OCI-M2 (cell line): ENCODE data around the gene ZBTB43.
"Not testable (repeated sequence)": the region's sequence is repeated elsewhere in the genome, so short reads cannot be mapped to it uniquely, and the experiment has no call there.

Source experiments
- DNase-seq: peaks from one replicate; lab custom pipeline; 2025; ENCODE audit not compliant: unreplicated experiment; lab: John Stamatoyannopoulos, UW

Gene ZBTB43

DNA sequence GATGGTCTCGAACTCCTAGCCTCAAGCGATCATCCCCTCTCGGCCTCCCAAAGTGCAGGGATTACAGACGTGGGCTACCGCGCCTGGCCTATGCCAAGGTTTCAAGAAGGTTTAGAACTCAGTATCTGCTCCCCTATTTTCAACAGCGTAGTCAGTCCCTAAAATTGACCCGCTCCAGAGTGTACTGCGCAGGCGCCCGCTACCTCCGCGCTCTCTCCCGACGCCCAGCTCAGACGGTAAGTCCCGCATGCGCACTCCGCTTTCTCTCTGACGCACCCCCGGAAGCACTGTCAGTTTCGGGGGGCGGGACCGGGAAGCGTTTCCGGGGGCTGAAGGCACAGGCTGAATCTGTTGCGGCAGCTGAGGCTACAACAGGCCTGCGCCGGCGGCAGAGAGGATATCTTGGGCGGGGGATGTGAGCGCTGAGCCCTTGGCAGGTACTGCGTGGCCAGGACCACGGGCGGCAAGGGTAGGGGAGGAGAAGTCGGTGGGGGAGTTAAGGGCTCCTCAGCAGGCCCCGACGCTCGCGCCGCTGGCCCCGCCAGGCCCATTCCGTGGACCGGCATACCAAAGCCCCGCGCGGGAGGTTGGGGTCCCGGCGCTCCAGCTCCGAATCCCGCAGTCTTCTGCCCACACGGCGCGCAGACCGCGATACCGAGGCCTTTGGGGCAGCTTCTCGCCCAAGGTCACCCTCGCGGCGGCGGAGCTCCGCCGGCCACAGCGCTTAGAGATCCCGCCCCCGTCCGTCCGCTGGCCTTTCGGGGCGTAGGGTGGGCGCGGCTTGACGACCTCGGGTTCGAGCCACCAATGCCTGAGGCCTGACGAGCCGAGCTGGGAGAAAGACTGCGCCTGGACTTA lies at the start of gene ZBTB43:
Gene ZBTB43 (plus strand): TSS at position 345 of the 858 bp plus-strand sequence. CDS start 27,470 bp downstream, outside the sequence.
- DNase-seq, result peak; percentile 25

DNA sequence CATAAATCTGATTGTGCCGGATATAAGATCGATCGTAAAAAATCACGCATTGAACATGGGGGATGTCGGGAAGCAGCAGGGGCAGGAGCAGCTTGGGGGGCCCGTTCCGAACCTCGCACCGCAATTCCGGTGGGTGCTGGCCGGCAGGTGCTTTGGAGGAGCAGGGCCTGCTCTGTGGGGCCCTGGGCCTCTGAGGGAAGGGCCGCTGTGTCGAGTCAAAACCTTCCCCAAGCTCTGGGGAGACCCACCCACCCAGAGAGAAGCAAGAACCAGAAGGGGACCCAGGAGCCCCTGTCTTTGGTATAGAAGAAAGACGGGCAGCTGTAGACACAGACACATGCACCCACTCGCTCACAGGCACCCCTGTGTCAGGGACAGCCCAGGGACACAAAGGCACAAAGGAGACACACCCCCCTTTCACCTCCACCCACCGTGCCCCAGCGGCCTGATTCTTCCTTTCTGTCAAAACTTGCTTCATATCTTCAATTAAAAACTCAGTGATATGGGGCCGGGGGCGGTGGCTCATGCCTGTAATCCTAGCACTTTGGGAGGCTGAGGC lies 49.4 kb upstream of the ZBTB43 start:
- no peak for DNase-seq

GRCh38 chr9:126756238-126756637 lies 48.6 kb upstream of the ZBTB43 start:
- no peak for DNase-seq

DNA sequence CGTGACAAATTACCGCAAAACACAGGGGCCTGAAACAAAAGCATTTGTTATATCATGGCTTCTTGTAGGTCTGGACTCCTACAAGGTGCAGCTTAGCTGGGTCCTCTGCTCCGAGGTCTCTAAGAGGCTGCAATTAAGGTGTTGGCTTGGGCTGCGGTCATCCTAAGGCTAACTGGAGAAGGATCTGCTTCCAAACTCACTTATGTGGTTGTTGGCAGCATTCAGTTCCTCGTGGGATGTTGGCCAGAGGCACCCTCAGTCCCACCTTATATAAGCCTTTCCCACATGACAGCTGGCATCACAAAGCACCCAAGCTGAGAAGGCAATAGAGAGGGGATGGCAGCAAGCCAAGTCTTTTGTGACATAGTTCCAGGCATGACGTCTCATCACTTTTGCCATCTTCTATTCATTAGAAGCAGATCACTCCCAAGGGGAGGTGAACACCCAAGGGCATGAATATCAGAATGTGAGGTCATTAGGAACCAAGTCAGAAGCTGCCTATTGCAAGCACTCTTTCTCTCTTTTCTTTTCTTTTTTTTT lies 47.9 kb upstream of the ZBTB43 start:
- DNase-seq, result no peak

DNA sequence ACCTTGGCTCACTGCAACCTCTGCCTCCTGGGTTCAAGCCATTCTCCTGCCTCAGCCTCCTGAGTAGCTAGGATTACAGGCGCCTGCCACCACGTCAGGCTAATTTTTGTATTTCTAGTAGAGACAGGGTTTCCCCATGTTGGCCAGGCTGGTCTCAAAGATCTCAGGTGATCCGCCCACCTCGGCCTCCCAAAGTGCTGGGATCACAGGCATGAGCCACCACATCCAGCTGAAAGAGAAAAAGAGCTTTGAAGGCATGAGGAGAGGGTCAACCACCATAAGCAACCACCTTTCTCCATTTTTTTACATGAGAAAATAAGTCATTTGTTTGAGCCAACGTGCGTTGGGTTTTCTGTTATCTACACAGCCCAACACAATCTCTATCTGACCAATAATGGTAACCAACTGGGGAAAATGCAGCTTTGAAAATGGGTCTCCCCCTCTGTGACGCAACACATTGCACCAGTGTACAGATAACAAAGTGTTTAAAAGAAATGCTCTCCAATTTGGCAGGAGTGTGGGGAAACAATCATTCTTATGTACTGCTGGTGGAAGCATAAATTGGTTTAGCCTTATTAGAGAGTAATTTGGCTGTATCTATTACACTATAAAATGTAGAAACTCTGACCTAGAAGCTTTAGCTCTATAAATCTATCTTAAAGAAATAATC lies 45.8 kb upstream of the ZBTB43 start:
- no peak for DNase-seq

DNA sequence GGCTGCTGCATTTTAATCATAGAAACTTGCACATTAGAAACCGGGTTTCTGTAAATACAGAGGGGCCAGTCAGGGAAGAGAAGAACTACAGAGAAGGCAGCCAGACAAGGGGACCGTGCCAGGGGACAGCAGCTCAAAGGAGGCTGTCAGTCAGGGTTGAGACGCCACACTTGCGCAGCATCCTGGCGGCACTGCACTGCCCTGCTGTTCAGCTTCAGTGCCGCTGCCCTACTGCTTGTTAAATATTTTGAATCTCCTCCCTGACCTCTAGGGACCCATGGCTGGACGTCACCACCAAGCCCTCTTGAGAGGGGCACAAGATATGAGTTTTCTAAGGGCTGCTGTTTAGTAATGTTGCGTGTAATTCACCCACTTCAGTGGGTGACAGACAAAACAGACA lies 43.6 kb upstream of the ZBTB43 start:
- DNase-seq, result no peak

DNA sequence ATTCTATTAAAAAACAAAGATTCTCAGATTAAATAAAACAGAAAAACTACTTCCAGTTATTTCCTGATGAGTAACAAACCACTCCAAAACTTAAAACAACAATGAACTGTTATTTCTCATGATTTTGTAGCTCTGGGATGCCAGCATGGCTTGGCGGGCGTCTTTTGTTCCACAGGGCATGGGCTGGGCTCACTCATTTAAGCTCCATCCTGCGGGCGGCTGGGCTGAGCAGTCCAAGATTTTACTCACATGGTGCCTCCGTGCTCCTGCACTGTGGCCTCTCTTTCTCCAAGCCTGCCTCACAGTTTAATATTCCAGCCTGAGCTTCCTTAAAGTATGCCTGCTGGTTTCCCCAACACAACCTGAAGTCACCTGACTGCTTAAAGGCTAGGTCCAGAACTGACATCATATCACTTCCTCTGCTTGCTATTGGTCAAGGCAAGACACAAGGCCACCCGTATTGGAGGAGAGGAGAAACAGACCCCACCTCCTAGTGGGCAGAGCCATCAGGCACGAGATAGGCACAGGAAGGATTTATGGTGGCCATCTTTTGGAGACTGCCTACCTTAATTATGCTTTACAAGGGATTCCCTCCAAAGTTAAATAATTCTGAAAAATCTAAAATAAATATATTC lies 41.6 kb upstream of the ZBTB43 start:
- DNase-seq, result no peak

DNA sequence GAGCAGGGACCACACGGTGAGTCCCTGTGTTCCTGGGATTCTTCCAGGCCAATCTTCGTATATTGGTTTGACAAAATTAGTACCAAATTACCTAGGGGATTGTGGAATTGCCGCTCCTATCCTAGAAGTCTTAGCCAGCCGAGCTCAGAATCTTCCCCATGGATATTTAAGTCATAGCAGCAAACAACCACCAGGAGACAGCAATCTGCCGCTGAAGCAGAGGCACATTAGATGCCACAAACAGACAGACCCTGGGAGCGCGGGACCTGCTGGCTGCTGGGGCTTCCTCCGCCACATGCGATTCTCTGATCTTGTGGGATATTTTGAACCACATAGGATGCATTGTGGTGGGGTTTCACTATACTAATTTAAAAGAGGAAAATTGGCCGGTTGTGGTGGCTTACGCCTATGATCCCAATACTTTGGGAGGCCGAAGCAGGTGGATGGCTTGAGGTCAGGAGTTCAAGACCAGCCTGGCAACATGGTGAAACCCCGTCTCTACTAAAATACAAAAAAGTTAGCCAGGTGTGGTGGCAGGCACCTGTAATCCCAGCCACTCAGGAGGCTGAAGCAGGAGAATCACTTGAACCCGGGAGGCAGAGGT lies 31.7 kb upstream of the ZBTB43 start:
- no peak for DNase-seq

- DNase-seq, result no peak
Observed at GRCh38 chr9:126775926-126776325, 28.9 kb upstream of the ZBTB43 start.

DNA sequence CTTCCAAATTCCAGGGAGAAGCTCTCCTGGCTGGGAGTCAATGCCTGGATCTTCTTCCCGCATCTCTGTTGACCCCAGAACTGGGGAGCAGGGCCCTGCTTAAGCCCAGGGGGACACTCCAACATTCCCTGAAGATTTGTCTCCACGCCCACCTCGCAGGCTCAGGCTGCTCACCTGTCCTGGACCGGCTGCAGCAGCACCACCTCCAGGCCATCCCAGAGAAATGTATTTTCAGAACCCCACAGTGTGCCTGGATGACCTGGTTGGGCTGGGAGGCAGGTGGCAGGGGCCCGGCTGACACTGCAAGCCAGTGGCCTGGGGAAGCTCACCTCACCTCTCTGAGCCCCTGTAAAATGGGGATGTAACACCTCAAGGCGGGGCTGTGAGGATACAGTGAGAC lies 27.1 kb upstream of the ZBTB43 start:
- DNase-seq, result no peak

DNA sequence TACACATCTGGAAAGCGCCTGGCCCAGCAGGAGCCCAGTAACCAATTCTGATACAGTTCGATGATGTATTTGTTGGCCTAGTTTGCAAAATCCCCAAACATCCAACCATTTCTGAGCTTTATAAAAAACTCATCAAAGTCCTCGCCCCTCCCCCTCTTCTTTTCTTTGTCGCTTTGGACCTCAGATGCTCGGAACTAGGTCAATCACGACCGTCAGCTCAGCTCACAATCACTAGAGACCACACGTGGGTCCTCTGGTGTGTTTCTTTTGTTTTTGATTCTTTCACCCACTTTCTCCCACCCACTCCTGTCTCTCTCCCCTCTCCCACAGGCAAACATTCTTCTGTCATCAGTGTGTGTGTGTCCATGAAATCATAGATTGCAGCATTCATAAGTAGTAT lies 26.7 kb upstream of the ZBTB43 start:
- DNase-seq, result no peak

- DNase-seq, result not testable (repeated sequence)
Observed at GRCh38 chr9:126778696-126779095, 26.1 kb upstream of the ZBTB43 start.

DNA sequence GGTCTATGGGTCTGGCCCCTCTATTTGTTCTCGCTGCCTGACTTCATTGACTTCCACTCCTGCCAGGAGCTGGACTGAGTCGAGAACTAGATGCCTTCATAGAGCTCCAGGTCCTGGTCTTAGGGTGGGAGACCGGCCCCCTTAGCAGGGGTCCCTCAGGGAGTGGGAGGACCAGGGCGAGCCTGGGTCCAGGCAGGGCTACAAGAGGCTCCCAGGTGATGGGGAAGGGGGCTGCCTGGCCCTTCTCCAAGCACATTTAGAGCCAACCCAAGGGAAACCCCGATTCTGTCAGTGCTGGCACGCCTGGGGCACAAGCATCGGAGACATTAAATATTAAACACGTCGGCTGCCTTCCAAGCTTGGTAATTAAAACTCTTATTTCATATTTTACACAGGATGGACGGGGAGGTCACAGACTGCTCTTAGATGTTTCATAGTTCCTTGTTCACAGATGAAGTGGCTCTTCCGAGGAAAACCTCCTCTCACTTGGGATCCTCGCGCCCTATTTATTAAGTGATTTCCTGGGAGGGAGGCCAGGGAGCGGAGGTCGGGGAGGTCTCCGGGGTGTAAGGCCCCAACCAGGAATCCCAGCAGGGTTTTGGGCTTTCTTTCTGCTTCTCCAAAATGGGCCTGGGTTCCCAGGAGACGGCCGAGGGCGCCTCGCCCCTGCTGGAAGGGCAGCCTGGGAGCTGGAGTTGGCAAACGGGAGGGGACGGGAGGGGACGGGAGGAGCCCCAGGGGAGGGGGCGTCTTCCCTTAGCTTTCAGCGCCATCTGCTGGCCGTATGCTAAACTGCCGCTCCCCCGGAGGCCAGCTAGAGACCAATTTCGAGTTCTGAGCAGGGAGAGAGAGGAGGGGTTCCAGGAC lies 23.4 kb upstream of the ZBTB43 start:
- DNase-seq, result peak; percentile 10

DNA sequence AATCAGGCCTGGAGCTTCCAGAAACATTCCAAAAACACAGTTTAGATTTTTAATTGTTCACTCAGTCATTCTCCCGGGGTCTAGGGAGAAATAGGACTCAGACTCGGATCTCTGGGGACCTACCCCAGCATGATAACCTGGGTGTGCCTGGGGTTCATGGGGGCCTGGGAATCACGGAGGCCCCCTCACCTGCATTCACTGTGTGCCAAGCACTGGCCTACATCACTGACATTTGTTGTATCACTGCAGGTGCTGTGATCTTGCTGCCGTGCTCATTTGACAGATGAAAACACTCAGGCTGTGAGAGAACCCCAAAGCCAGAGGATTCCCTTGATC lies 22.8 kb upstream of the ZBTB43 start:
- no peak for DNase-seq

- no peak for DNase-seq
Observed at GRCh38 chr9:126783949-126784348, 20.9 kb upstream of the ZBTB43 start.

- DNase-seq, result no peak
Observed at GRCh38 chr9:126784401-126784800, 20.4 kb upstream of the ZBTB43 start.

- not testable (repeated sequence) for DNase-seq
Observed at GRCh38 chr9:126784841-126785240, 20.0 kb upstream of the ZBTB43 start.

DNA sequence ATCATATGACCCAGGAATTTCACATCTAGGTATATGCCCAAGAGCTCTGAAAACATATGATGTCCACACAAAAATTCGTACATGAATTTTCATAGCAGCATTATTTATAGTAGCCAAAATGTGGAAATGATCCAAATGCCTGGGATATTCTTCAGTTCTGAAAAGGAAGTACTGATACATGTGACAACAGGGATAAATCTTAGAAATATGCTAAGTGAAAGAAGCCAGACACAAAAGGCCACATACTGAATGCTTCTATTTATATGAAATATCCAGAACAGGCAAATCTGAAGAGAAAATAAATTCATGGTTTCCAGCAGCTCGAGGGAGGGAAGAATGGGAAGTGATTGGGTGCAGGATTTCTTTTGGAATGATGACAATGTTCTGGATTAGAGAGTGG lies 16.8 kb upstream of the ZBTB43 start:
- no peak for DNase-seq

DNA sequence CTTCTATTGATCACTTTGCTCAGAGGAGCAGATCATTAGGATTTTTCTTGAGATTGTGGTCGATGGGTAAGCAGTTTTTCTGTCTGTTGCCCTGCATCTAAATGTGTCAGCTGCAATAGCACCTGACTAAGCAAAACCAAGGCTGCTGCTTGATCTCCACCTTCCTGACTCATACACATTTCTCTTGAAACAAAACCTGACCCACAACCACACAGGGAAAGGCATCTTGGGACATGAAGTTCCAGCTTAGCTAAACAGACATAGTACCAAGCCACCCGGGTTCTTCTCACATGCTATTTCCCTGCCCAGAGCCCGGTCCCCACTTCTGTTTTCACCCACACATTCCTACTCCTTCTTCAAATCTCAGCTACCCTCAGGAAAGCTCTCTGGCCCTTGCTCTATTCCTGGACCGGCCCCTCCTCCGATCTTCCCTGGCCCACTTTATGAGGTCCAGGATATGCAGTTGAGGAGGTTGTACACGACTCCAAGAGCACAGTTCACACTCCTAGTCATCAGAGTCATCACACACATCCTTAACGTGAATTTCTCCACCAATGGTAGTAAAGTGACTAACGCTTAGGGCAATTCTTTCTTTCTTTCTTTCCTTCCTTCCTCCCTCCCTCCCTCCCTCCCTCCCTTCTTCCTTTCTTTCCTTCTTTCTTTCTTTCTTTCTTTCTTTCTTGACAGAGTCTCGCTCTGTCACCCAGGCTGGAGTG lies 16.0 kb upstream of the ZBTB43 start:
- DNase-seq, result no peak
